ENCODE results near the gene RPL36.
A peak's percentile ranks its signal among the peaks of the same experiment; 100 is the strongest.

The RPL36 gene

DNA sequence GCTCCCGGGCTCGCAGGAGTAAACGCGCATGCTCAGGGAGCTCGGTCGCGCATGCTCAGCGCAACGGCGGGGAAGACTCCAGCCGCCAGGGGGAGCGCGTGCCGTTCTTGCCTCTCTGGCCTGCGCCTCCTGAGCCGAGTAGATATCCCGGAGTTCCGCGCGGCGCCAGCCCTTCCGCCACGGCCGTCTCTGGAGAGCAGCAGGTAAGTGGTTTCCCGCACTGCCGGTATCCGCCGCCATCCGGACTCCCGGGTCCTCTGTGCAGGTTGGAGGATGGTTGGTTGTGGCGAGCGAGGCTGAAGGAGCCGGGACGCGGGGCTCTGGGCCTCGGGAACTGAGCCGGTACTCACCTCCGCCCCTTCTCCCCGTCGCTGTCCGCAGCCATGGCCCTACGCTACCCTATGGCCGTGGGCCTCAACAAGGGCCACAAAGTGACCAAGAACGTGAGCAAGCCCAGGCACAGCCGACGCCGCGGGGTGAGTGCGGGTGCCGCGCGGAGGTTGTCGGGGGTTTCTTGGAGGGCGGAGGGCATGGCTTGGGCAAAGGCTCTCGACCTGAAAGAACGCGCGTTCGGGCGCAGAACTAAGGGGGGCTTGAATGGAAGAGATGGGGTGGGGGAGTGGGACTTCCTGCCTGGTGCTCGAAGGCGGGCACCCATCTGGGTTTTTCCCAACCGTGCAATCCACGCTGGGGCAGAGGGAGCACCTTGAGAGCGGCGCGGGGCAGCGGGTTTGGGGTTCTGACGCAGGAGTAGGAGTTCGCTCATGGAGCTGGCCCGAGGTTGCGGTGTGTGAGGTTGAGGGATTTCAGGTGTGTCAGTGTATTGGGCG, at the start of gene RPL36:
Gene RPL36, plus strand, starts transcription at position 171 of the 830 bp plus-strand sequence. Its CDS starts 213 bp downstream, at position 384.
- peak; percentile 88 for DNase-seq

DNA sequence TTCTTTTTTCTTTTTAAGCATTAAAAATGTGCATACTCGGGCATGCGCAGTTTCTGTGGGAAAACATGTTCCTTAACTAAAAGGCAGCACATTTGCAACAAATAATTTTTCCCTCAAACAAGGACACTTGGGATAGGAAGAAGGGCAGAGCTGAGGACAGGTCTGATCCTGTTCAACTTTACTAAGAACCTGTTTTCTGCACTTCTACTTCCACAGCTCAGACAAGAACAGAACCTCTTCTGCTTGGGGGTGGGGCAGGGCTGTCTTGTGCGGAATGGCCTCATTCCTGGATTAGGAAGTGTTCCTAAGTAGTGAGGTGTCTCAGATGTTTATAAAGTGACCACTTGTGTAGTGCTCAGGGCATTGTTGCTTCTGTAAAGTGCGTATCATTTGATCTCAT, 48.9 kb upstream of the RPL36 start:
- DNase-seq = no peak

DNA sequence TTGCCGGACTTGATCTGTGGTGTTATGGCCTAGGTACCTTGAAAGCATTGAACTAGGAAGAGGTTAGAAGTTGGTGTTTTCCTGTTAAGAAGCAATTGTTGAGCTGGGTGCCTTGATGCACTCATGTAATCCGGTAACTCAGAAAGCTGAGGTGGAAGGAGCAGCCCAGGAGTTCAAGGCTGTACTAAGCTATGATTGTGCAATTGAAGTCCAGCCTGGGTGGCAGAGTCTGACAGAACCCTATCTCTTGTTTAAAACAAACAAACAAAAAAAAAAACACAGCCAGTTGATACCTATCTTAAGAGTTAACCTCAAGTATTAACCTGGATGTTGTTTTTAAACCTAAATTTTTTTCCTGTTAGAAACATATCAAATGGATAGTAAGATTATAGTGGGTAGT, 47.9 kb upstream of the RPL36 start:
- DNase-seq = no peak

DNA sequence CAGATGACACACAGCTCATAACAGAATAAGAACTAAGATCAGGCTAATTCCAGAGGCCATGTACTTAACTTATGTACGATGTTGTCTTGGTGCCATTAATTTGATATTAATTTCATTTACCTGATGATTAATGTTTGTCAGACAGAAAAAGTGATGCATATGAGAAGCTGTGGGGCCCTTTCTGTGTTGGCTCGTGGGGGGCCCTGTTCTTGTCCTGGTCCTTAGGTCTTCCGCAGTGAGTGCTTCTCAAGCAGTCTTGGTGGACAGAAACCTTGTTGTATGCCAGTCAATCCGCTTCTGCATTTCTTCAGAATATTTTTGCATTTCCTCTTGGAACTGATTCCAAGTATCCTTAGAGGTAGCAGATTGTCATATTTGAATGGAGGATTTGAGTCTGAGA, 47.0 kb upstream of the RPL36 start:
- no peak for DNase-seq

DNA sequence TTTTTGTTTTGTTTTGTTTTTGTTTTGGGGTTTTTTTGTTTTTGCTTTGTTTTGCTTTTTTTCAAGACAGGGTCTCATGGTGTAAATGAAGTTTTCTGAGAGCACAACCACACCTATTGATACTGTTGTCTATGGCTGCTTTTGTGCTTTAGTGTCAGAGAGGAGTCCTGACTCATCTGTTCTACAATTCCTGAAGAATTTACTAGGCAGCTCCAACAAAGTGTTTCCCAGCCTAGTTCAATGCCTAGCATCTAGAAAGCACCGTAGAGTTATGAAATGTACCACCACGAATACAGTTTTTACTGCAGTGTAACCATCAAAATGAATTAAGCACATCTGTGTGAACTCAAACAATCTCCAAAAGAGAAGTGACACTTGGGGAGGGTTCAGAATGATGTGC, 46.1 kb upstream of the RPL36 start:
- DNase-seq = no peak

DNA sequence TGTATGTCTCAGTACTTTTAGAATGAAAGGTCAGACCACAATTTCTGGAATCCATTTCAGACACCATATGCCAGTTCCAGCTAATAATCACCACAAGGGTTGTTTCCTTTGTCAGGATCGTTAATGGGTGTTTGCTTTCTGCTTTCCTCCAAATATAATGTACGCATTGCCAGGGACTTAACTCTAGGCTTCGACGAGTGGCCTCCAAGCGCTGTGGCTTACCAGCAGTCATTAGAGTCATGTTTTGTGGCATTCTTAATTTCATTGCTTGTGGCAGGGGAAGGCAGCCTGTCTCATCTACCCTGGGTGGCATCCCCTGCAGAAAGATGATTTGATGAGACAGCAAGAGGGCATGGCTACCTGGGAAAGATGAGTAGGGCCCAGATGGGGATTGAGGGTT, 44.7 kb upstream of the RPL36 start:
- no peak for DNase-seq

DNA sequence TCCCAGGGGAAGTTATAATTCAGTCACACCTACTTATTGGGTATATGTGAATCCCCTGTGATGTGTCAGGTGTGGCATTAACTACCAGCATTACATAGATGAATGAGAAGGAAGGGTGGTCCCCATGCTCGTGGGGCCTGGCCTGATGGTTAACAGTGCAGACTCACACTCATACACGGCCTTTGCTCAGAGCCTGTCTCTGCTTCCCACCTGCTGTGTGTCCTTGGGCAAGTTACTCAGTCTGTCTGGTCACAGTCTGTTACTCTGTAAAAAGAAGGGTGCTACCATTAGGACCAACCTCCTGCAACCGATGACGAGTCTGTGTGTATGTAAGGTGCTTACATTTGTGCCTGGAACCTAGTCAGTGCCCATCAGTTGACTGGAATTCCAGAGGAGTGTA, 43.4 kb upstream of the RPL36 start:
- no peak for DNase-seq

DNA sequence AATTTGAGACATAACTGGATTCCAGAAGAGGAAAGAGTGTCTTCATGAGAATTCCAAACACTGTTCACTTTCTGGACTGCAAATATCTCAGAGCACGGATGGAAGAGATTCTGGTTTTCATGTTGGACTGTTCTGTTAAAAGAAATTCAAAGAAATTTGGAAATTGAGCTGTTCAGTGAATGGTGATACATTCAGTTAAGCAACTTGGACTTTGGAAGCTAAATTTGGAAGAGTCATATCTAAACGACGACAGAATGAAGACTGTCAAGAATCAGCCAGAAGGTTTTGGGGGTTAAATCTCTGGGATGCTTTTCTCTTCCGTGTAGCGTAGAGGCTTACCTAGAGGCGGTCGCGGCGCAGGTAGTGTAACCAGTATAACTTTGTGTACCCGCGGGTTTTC, 41.6 kb upstream of the RPL36 start:
- DNase-seq = no peak

DNA sequence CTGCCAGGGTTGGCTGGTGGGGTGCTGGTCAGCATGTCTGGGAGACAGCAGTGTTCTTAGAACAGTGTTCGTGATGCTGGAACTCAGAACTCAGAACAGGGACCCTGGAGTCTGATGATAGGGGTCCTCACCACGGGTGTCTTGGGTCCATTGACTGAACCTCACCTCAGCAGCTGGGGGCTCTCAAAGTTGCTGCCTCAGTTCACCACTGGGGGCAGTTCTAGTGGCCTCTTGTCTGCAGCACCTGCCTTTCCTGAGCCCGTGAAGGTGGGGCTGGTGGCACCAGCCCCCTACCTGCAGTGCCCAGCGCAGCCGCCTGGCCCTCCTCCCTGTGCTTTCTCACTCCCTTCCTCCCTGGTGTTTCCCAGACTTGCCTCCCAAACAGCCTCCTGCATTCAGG, 38.7 kb upstream of the RPL36 start:
- no peak for DNase-seq

DNA sequence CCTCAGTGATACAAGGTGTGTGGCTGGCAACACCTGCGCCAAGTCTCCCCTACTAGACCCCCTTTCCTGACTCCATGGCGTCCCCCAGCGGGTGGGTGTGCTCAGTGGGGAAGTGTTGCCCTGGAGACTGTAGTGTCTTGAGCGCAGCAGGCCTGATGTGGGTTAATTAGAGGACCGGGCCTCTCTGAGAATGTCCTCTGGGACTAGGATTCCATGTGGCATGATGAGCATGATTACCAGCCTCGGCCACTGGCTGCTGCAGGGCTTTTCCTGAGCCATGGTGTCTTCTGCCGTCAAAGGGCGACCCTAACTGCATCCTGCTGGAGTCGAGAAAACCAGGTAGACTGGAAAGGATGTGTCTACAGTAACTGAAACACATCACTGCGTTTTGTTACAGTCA, 37.8 kb upstream of the RPL36 start:
- DNase-seq = no peak

DNA sequence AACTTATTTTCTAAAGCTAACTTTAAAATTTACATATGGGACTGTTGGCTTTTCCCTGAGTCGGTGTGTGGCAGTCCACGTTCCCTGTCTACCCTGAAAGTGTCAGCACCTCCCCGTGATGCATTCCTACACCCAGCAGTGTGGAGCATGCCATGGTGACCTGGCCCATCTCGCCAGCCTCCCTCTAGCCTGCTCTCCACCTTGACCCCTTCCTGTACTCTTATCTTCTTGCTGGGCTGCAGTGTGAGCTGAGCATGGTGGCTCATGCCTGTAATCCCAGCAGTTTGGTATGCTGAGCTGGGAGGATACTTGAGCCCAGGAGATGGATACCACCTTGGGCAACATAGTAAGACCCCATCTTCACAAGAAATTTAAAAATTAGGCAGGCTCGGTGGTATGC, 35.2 kb upstream of the RPL36 start:
- DNase-seq = no peak

DNA sequence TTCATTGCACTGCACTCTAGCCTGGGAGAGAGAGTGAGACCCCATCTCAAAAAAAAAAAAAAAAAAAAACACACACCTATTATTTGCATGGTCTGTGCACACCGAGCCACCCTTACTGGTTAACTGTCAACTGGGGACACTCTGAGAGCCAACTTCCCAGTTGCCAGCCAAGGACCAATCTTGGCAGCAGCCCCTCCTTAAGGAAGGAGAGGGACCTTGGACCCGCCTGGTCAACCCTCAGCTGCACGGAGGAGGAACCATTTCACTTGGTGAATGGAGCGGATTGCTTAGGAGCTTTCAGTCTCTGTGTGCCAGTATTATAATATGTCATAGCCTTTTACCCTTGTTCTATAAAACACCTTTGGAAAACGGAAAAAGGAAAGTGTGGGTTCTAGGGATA, 34.7 kb upstream of the RPL36 start:
- DNase-seq = no peak

DNA sequence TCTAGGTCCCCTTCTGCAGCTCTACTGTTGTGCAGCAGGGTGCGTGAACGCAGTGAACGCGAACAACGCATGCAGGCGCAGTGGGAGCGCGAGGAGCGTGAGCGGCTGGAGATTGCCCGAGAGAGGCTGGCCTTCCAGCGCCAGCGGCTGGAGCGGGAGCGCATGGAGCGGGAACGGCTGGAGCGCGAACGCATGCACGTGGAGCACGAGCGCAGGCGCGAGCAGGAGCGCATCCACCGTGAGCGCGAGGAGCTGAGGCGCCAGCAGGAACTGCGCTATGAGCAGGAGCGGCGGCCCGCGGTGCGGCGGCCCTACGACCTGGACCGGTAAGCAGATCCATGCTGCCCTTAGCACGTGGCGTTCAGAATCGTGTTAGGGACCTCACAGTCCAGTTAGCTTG, 28.6 kb upstream of the RPL36 start:
- DNase-seq = no peak

DNA sequence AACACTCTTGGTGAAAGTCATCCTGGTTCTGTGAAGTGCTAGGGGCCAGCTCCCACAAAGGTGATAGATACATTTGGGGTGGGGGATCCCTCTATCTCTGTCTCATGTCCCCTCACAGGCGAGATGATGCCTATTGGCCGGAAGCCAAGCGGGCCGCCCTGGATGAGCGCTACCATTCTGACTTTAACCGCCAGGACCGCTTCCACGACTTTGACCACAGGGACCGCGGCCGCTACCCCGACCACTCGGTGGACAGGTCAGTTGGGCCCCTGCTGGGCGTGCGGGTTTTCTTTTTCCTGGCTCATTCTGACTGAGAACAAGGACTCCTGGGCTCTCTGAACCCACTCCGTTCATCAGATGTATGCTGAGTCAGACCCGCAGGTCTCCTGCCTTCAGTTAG, 26.2 kb upstream of the RPL36 start:
- no peak for DNase-seq

DNA sequence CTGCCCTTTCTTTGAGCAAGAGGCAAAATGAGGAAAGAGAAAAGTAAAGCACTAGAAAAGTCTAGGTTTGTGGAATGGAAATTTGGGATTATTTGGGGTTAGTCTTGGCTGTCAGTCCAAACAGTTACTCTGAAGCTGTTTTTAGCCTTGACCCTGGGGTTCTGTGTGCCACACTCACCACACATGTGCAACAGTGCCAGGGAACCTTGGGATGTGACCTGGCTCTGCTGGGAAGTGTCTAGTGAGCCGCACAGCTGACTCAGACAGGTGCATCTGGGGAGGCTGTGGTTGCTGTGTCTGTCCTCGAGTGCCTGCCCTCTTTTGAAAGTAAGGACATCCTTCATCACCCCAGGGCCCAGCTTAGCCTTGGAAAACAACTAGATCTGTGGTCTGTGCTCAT, 25.6 kb upstream of the RPL36 start:
- no peak for DNase-seq

DNA sequence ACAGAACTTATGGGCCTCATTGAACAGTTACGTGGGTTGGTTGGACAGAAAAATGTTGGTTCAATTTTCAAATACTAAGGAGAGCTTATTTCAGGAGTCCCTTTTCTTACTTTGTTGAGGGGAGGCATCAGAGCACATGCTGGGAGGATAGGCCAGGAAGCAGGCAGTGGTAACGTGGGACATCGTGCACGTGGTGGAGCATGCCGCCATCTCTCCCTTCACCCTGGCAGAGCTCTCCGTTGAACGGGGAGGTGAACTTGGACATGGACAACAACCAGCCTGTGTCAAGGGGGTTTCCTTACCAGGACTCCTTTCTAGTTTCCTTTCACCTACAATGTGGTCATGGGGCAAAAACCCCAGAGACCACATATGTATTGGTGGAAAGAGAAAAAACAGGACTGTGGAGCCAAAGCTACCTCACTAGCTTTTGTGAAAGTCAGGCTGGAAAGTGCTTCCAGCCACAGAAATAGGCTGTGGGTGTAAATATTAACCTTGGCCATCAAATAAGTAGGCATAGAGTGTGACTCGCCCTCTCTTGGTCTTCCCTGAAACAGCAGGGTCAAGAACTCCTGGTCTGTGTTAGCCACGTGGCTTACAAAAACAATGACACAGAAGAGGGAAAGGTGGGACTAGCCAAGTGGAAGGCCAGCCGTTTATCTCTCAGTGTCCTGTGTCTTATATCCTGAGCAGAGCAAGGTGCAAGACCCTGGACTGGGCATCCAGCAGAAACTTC, 24.1 kb upstream of the RPL36 start:
- no peak for DNase-seq

DNA sequence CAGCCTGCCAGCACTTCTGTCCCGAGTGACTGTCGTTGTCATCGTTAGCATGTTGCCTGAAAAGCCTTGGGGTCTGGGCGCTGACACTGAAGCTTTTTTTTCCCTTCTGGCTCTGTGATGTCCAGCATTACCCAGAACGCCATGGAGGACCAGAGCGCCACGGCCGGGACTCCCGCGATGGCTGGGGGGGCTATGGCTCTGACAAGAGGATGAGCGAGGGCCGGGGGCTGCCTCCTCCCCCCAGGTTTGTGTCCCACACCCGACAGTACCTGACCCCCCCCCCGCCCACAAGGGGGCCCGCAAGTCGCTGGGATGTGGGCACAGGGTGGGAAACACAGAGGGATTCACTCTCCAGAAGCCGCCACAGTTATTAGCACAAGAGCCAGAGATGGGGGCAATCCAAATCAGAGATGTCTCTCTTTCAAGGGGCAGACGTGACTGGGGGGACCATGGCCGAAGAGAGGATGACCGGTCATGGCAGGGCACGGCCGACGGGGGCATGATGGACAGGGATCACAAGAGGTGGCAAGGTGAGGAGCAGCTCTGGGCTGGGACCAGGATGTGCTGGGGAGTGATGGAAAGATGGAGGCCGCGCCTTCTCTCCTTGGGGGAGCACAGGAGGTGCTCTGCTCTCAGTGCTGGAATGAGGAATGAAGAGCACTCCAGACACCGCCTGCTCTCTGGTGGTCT, 23.0 kb upstream of the RPL36 start:
- no peak for DNase-seq

DNA sequence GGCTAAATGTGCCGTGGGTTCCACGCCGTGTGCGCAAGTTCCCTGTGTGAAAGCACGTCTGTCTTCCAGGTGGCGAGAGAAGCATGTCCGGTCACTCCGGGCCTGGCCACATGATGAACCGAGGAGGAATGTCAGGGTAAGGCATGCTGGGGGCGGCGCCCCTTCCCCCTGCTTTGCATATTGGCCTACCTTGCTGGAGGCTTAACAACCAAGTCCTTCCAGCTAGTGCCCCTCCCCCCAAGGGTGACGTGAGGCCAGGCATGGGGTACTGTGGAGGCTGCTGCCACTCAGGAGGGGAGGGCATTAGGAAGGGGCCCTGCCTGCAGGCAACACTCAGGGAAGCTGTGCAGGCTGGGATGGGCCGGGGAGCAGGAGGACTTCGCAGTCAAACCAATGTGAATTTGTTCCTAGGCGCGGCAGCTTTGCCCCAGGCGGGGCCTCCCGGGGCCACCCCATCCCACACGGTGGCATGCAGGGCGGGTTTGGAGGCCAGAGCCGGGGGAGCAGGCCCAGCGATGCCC, 22.3 kb upstream of the RPL36 start:
- no peak for DNase-seq

DNA sequence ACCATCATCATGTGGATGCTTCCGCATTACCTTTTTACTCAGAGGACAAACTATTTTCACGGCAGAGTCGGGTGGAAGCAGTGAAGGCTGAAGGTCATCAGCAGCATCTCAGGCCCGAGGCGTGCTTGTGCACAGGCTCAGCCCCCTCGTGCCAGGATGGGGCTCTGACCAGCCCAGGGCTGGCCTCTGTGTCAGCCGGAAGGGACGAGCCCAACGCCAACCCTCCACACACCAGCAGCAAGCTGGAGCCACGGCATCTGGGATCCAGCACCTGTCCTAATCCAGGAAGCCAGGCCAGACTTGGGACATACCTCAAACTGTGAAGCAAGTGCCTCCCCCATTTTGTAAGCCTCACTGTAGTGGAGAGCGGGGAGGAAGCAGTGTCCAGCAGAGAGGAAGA, 20.9 kb upstream of the RPL36 start:
- DNase-seq = no peak

DNA sequence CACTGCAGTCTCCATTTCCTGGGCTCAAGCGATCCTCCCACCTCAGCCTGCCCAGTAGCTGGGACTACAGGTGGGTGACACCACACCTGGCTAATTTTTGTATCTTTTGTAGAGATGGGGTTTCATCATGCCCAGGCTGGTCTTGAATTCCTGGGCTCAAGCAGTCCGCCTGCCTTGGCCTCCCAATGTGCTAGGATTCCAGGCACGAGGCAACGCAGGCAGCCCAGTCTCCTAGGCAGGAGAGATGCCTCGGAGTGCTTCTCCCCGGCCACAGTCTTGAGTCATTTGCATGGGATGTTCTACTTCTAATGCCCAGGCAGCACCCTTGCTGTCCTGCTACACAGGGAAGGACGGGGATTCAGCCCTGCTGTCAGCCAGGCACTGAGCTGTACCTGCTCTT, 18.5 kb upstream of the RPL36 start:
- no peak for DNase-seq

DNA sequence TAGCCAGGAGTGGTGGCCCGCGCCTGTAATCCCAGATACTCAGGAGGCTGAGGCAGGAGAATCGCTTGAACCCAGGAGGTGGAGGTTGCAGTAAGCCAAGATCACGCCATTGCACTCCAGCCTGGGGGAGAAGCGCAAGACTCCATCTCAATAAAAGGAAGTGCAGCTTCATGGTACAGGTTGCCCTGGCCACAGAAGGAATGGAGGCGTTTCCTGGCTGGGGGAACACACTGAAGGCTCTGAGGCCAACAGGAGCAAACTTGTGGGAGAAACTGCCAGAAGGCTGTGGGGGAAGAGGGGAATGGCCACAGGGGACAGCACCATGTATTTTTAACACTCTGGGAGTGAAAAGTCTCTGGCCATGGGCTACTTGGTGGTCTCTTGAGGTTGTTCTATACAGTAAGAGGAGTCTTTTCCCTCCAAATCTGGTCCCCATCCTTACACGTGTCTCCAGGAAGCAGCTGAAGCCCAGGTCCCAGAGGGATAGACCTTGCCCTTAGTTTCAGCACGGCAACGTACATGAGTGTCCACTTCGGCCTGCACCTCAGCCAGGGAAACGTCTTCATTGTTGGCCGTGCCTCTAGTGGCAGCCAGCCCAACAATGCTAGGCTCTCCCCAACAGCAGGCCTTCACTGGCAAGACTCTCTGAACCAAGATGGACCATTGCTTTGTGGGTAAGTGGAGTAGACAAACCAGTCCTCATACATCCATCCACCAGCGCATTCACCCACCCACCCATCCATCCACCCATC, 17.2 kb upstream of the RPL36 start:
- no peak for DNase-seq

DNA sequence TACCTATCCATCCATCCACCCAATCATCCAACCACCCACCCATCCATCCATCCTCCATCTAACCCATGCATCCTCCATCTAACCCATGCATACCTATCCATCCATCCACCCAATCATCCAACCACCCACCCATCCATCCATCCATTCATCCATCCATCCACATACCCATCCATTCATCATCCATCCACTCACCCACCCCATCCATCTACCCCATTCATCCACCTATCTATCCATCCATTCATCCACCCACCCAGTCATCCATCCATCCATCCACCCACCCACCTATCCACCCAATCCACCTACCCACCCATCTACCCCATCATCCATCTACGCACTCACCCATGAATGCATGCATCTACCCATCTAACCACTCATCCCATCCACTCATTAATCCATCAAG, 16.3 kb upstream of the RPL36 start:
- DNase-seq = no peak

DNA sequence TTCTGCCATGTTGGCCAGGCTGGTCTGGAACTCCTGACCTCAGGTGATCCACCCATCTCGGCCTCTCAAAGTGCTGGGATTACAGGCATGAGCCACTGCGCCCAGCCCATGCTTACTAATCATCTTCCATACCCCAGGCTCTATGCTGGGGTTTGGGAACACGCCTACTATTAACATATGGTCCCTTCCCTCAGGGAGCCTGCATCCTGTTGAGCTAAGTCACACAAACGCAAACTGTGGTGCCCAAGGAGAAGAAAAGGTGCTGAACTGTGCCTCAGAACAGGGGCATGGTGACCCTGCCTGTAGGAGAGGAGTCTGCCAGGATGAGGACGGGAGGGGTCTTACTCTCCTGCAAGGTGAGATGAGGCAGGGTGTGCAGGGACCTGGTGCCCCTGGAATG, 15.4 kb upstream of the RPL36 start:
- DNase-seq = no peak
